GM23248 (cell line): ENCODE measurements around the gene ELMO1. TPM values are rescaled to one million over a fixed set of nuclear protein-coding genes. Genes with fewer than 3 reads are reported as not detected.

Source experiments
- DNase-seq: peaks from one replicate; pipeline ENCODE4 v3.0.0-alpha.2; 2015
- H2AFZ ChIP-seq: fragments of 200-600 bp; sonication (generic); 2 replicates; pipeline ENCODE4 v1.6.1; 2016; ENCODE audit warnings: antibody characterized with exemption
- H3F3A ChIP-seq: fragments of 200-600 bp; sonication (generic); 2 replicates; pipeline ENCODE4 v1.6.1; 2016; ENCODE audit warnings: mild to moderate bottlenecking, antibody characterized with exemption, mixed run types; ENCODE audit not compliant: insufficient read depth
- H3K27ac ChIP-seq: fragments of 200-600 bp; sonication (generic); 2 replicates; pipeline ENCODE4 v1.5.1; 2016; ENCODE audit warnings: mild to moderate bottlenecking
- H3K27me3 ChIP-seq: fragments of 200-600 bp; sonication (generic); replicated peaks from 2 replicates; pipeline ENCODE4 v1.6.1; 2016; ENCODE audit warnings: mild to moderate bottlenecking; ENCODE audit not compliant: insufficient read depth
- H3K36me3 ChIP-seq: fragments of 200-600 bp; sonication (generic); 2 replicates; pipeline ENCODE4 v1.6.1; 2016; ENCODE audit warnings: low read depth, mild to moderate bottlenecking
- H3K4me1 ChIP-seq: fragments of 200-600 bp; sonication (generic); 2 replicates; pipeline ENCODE4 v1.6.1; 2016; ENCODE audit warnings: mild to moderate bottlenecking; ENCODE audit not compliant: insufficient read depth
- H3K4me2 ChIP-seq: fragments of 200-600 bp; sonication (generic); one replicate; pipeline ENCODE4 v1.6.1; 2016; ENCODE audit warnings: mild to moderate bottlenecking; ENCODE audit not compliant: unreplicated experiment
- H3K4me3 ChIP-seq: fragments of 200-600 bp; sonication (generic); 2 replicates; pipeline ENCODE4 v1.5.1; 2016; ENCODE audit warnings: mild to moderate bottlenecking
- H3K79me2 ChIP-seq: fragments of 200-600 bp; sonication (generic); 2 replicates; pipeline ENCODE4 v1.6.1; 2016; ENCODE audit warnings: mild to moderate bottlenecking; ENCODE audit not compliant: insufficient read depth
- H3K9ac ChIP-seq: fragments of 200-600 bp; sonication (generic); 2 replicates; pipeline ENCODE4 v1.6.1; 2016; ENCODE audit warnings: mild to moderate bottlenecking
- H3K9me2 ChIP-seq: fragments of 200-600 bp; sonication (generic); 2 replicates; pipeline ENCODE4 v1.6.1; 2016; ENCODE audit warnings: mixed run types, mild to moderate bottlenecking, moderate library complexity; ENCODE audit not compliant: insufficient read depth
- H3K9me3 ChIP-seq: fragments of 200-600 bp; sonication (generic); one replicate; pipeline ENCODE4 v1.6.1; 2017; ENCODE audit warnings: low read depth
- H4K20me1 ChIP-seq: fragments of 200-600 bp; sonication (generic); 2 replicates; pipeline ENCODE4 v1.6.0; 2016; ENCODE audit not compliant: insufficient read depth
- EZH2 ChIP-seq: fragments of 200-600 bp; sonication (generic); IDR thresholded peaks from 2 replicates; pipeline ENCODE4 v1.6.1; 2018; ENCODE audit warnings: antibody characterized with exemption, mild to moderate bottlenecking; ENCODE audit not compliant: insufficient read depth, poor library complexity, severe bottlenecking
- EZH2phosphoT487 ChIP-seq: fragments of 200-600 bp; sonication (generic); IDR thresholded peaks from 2 replicates; pipeline ENCODE4 v1.6.1; 2018; ENCODE audit warnings: antibody characterized with exemption, moderate library complexity, mild to moderate bottlenecking, low read depth; ENCODE audit not compliant: insufficient read depth
- WGBS, 2 experiments: methylation state at CpG; one replicate each; pipeline ENCODE4 v1.1.6; 2015 to 2017; ENCODE audit warnings: low lambda C conversion rate in 2 of 2, low coverage in 1 of 2; ENCODE audit errors: missing lambda C conversion rate in 2 of 2; 5-methylcytosine and 5-hydroxymethylcytosine counted together
- in situ Hi-C: fragments of 300-500 bp; cut with MboI; formaldehyde crosslinking; loops from 2 replicates; pipeline ENCODE4 v1.15.0; 2020
- polyA plus RNA-seq: library from polyadenylated mRNA; unstranded; fragments of >200 nt; fragmentation: Nextera tagmentation; extraction: Ambion mirVana; gene quantifications from 2 replicates; pipeline ENCODE4 v1.2.1, GENCODE V29; 2016
- total RNA-seq: library from RNA; depleted of rRNA; stranded (reverse); fragments of >200 nt; shearing (Covaris generic); gene quantifications from 2 replicates; pipeline ENCODE4 v1.2.3, GENCODE V29; 2014

Gene ELMO1
- total and polyA plus RNA-seq, 2 experiments from 2014 or later, result not detected

- no peak overlapping the region for H3K27ac ChIP-seq
- H3K9me2 ChIP-seq, result no peaks in the 10 kb centered on the region
- no peak for DNase-seq
- H4K20me1 ChIP-seq, result no peaks in the 10 kb centered on the region
- no peaks in the 10 kb centered on the region for H3K27me3 ChIP-seq
- H3K79me2 ChIP-seq, result no peaks in the 10 kb centered on the region
- H3K4me2 ChIP-seq, result no peak overlapping the region
- H3K4me1 ChIP-seq, result no peaks in the 10 kb centered on the region
- TF ChIP-seq EZH2phosphoT487 (no peak), EZH2 (no peak)
- H3K9ac ChIP-seq, result no peak overlapping the region
- in situ Hi-C loops, result no loop called here
- no peak overlapping the region for H2AFZ ChIP-seq
- H3K9me3 ChIP-seq, result no peaks in the 10 kb centered on the region
- no peaks in the 10 kb centered on the region for H3F3A ChIP-seq
- no peak overlapping the region for H3K4me3 ChIP-seq
- H3K36me3 ChIP-seq, result no peaks in the 10 kb centered on the region
Measured at GRCh38 chr7:36961693-36962092, 487.0 kb downstream of the ELMO1 start.

- Histone ChIP-seq H2AFZ (no peak overlapping the region), H3K27ac (no peak overlapping the region), H3K36me3 (no peaks in the 10 kb centered on the region), H3K4me3 (no peak overlapping the region), H3K9ac (no peak overlapping the region), H3K27me3 (no peaks in the 10 kb centered on the region), H3F3A (no peaks in the 10 kb centered on the region), H3K9me3 (no peaks in the 10 kb centered on the region), H3K4me1 (no peaks in the 10 kb centered on the region), H3K79me2 (no peaks in the 10 kb centered on the region), H3K9me2 (no peaks in the 10 kb centered on the region), H4K20me1 (no peaks in the 10 kb centered on the region), H3K4me2 (no peak overlapping the region)
- no peak for DNase-seq
- TF ChIP-seq EZH2 (no peak), EZH2phosphoT487 (no peak)
- WGBS, 2 experiments, result 50 to 67% methylated on average over 2 of the region's 2 CpGs
- in situ Hi-C loops, result no loop called here
Measured at GRCh38 chr7:36961097-36961496, 487.6 kb downstream of the ELMO1 start.

DNA sequence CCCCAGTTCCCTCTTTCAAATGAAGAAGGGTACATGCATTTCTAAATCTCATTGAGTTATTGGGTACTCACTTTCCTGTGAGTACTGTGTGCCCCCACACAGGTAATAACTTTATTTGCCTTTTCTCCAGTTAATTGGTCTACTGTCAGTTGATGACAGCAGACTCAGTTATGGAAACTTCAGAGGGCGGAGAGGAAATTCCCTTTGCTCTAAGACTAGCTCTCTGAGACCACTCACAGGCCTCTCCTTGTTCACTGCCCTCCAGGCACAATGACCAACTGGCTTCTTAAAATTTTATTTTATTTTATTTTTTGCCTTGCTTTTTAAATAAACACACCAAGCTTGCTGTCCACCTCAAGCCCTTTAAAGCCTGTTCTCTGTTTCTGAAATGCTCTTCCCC, 488.6 kb downstream of the ELMO1 start:
- Histone ChIP-seq H3K9me3 (no peaks in the 10 kb centered on the region), H3K9ac (no peak overlapping the region), H3K36me3 (no peaks in the 10 kb centered on the region), H2AFZ (no peak overlapping the region), H3K27ac (no peak overlapping the region), H3K4me3 (no peak overlapping the region), H3F3A (no peaks in the 10 kb centered on the region), H3K27me3 (no peaks in the 10 kb centered on the region), H3K9me2 (no peaks in the 10 kb centered on the region), H4K20me1 (no peaks in the 10 kb centered on the region), H3K79me2 (no peaks in the 10 kb centered on the region), H3K4me2 (no peak overlapping the region), H3K4me1 (no peaks in the 10 kb centered on the region)
- no peak for DNase-seq
- 14 to 23% methylated on average over 1 of the region's 1 CpG for WGBS, 2 experiments
- in situ Hi-C loops, result no loop called here
- TF ChIP-seq EZH2 (no peak), EZH2phosphoT487 (no peak)

DNA sequence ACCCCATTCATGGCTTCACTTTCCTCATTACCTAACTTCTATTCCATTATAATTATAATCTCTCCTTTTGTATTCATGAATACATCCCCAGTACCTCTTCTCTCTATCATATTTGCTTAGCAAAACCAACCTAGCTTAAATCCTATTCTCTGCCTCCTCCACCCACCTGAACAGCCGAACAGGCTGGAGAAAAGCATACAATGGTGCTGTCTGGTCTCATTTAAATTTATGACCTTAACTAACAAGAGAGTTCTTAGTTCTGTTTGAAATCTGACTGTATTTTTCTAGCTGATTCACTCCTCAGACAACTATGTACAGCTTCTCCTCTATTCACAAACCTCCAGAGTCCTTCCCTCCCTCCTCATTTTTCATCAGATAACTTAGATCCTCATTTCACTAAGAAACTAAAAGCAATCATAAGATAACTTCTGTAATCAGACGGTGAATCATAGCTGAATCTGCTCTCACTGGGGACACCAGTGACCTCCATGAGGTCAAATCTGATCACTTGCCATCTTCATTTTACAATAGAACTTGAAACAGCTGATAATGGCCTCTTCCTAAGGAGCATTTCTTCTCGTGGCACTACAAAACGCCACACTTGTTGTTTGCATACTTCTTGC, 490.4 kb downstream of the ELMO1 start:
- Histone ChIP-seq H3K36me3 (no peaks in the 10 kb centered on the region), H3K9me2 (no peaks in the 10 kb centered on the region), H3K79me2 (no peaks in the 10 kb centered on the region), H3K27me3 (no peaks in the 10 kb centered on the region), H3F3A (no peaks in the 10 kb centered on the region), H3K4me1 (no peaks in the 10 kb centered on the region), H3K9me3 (no peaks in the 10 kb centered on the region), H3K4me2 (no peak overlapping the region), H3K27ac (no peak overlapping the region), H3K4me3 (no peak overlapping the region), H2AFZ (no peak overlapping the region), H3K9ac (no peak overlapping the region), H4K20me1 (no peaks in the 10 kb centered on the region)
- 39 to 40% methylated on average over 4 of the region's 4 CpGs for WGBS, 2 experiments
- TF ChIP-seq EZH2phosphoT487 (no peak), EZH2 (no peak)
- in situ Hi-C loops, result no loop called here
- DNase-seq, result no peak

DNA sequence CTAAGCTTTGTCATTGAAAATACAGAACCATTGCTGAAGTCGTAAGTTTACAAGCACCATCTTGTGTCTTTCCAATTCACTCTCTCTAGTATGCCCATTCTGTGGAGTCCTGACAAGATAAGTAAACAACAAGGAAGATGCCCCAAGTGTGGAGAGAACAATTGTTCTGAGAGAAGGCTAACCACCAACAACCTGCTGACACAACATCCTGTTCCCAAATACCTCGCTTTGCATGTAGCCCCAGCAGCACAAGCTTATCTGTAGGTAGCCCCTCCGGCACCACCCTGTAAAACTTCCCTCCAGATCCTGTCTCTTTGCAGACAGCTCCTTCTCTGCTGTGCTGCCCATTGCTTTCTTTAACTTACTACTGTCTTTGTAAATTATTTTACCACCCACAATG, 491.0 kb downstream of the ELMO1 start:
- H3F3A ChIP-seq, result no peaks in the 10 kb centered on the region
- no peak overlapping the region for H2AFZ ChIP-seq
- no peaks in the 10 kb centered on the region for H3K27me3 ChIP-seq
- 38 to 43% methylated on average over 3 of the region's 3 CpGs for WGBS, 2 experiments
- H3K4me3 ChIP-seq, result no peak overlapping the region
- no peaks in the 10 kb centered on the region for H3K9me2 ChIP-seq
- no peaks in the 10 kb centered on the region for H4K20me1 ChIP-seq
- TF ChIP-seq EZH2 (no peak), EZH2phosphoT487 (no peak)
- no peaks in the 10 kb centered on the region for H3K4me1 ChIP-seq
- H3K9ac ChIP-seq, result no peak overlapping the region
- H3K36me3 ChIP-seq, result no peaks in the 10 kb centered on the region
- H3K79me2 ChIP-seq, result no peaks in the 10 kb centered on the region
- H3K4me2 ChIP-seq, result no peak overlapping the region
- DNase-seq, result no peak
- no peak overlapping the region for H3K27ac ChIP-seq
- H3K9me3 ChIP-seq, result no peaks in the 10 kb centered on the region
- in situ Hi-C loops, result no loop called here
